NCI-H82 (cell line): ENCODE results near the gene NXF1.
"Not testable (repeated sequence)": the region's sequence is repeated elsewhere in the genome, so short reads cannot be mapped to it uniquely, and the experiment has no call there.

Experiments
- DNase-seq: peaks from one replicate; lab custom pipeline; 2025; lab: John Stamatoyannopoulos, UW

NXF1 gene

GRCh38 chr11:62805076-62805892 lies at the start of gene NXF1:
Gene NXF1 (minus strand): TSS chr11:62805440. CDS start chr11:62805356, 84 bp downstream.
- peak; percentile 94 for DNase-seq

- no peak for DNase-seq
Measured at GRCh38 chr11:62854013-62854824, 49.0 kb upstream of the NXF1 start.

GRCh38 chr11:62853279-62853965 lies 48.2 kb upstream of the NXF1 start:
- no peak for DNase-seq

GRCh38 chr11:62852523-62853188 lies 47.4 kb upstream of the NXF1 start:
- DNase-seq: no peak

GRCh38 chr11:62851807-62852522 lies 46.7 kb upstream of the NXF1 start:
- no peak for DNase-seq

- peak; percentile 78 for DNase-seq
Measured at GRCh38 chr11:62850911-62851806, 45.9 kb upstream of the NXF1 start.

- DNase-seq: peak; percentile 26
Measured at GRCh38 chr11:62847767-62848314, 42.6 kb upstream of the NXF1 start.

GRCh38 chr11:62846177-62846576 lies 40.9 kb upstream of the NXF1 start:
- DNase-seq: no peak

GRCh38 chr11:62844154-62844553 lies 38.9 kb upstream of the NXF1 start:
- no peak for DNase-seq

GRCh38 chr11:62843466-62843865 lies 38.2 kb upstream of the NXF1 start:
- DNase-seq: no peak

GRCh38 chr11:62842891-62843290 lies 37.7 kb upstream of the NXF1 start:
- DNase-seq: not testable (repeated sequence)

GRCh38 chr11:62842171-62842741 lies 37.0 kb upstream of the NXF1 start:
- DNase-seq: peak; percentile 85

- peak; percentile 98 for DNase-seq
Measured at GRCh38 chr11:62841361-62842170, 36.3 kb upstream of the NXF1 start.

- peak; percentile 86 for DNase-seq
Measured at GRCh38 chr11:62840721-62841360, 35.6 kb upstream of the NXF1 start.

- DNase-seq: peak; percentile 91
Measured at GRCh38 chr11:62839050-62839945, 34.1 kb upstream of the NXF1 start, which contains the start of gene WDR74. Gene WDR74 (minus strand): TSS chr11:62839590. CDS start chr11:62839570, 20 bp downstream.

- no peak for DNase-seq
Measured at GRCh38 chr11:62835336-62835735, 30.1 kb upstream of the NXF1 start.
